Adrenal gland (tissue), 12 donors: Measurements from ENCODE around the gene KATNA1. TPM values are rescaled to one million over a fixed set of nuclear protein-coding genes. Genes with fewer than 3 reads are reported as not detected.

ENCODE experiments used
- DNase-seq, 7 donors: peaks; one replicate each; pipeline ENCODE4 v3.0.0-alpha.2; 2019 to 2020
- H3K27ac ChIP-seq, 5 donors: fragments of 200-600 bp; sonication (generic) in 4 of 5; 1 replicate in 3 of 5; 2 replicates in 2 of 5; pipeline versions ENCODE4 v1.5.1 to v1.8.0; 2016 to 2020; ENCODE audit warnings: mild to moderate bottlenecking in 1 of 5
- H3K27me3 ChIP-seq: fragments of 200-600 bp; 2 replicates; pipeline ENCODE4 v1.8.0; 2021
- H3K36me3 ChIP-seq, 2 donors: fragments of 200-600 bp; replicated peaks in 1 of 2; 1 replicate in 1 of 2; 2 replicates in 1 of 2; pipeline versions ENCODE4 v1.5.1 to v1.8.0; 2018 to 2022
- H3K4me1 ChIP-seq, 2 donors: fragments of 200-600 bp; replicated peaks in 1 of 2; 1 replicate in 1 of 2; 2 replicates in 1 of 2; pipeline versions ENCODE4 v1.5.1 to v1.8.0; 2018 to 2021
- H3K4me3 ChIP-seq, 4 donors: fragments of 200-600 bp; sonication (generic) in 3 of 4; one replicate each; pipeline ENCODE4 v1.5.1; 2016 to 2018
- H3K9me3 ChIP-seq, 3 donors: fragments of 200-600 bp; sonication (generic) in 1 of 3; replicated peaks in 1 of 3; 1 replicate in 2 of 3; 2 replicates in 1 of 3; pipeline versions ENCODE4 v1.5.1 to v1.8.0; 2016 to 2021
- POLR2A ChIP-seq, 2 donors: fragments of 450-650 bp; IDR thresholded peaks; one replicate each; pipeline ENCODE4 v1.6.1; 2017; ENCODE audit warnings: antibody characterized with exemption in 2 of 2, mild to moderate bottlenecking in 2 of 2, moderate library complexity in 1 of 2
- WGBS, 4 donors: extraction: QIAGEN DNeasy Blood & Tissue Kit in 2 of 4; methylation state at CpG; one replicate each; pipeline versions ENCODE4 v1.1.5 to v1.1.7; 2013 to 2017; 5-methylcytosine and 5-hydroxymethylcytosine counted together
- intact Hi-C, 2 donors: fragments of 100-400 bp; cut with DNase I; formaldehyde crosslinking; loops; one replicate each; pipeline versions ENCODE4 v1.14.1 to v1.15.0; 2022 to 2023
- polyA plus RNA-seq, 3 donors: library from polyadenylated mRNA; stranded (reverse); fragments of 200-250 nt in 2 of 3; fragments of 350-450 nt in 1 of 3; fragmentation: Illumina TruSeq in 1 of 3; extraction: RNeasy Lipid Tissue Mini Kit (QIAGEN cat#74804) in 1 of 3; gene quantifications; one replicate each; pipeline ENCODE4 v1.2.3, GENCODE V29; 2013 to 2014
- total RNA-seq, 9 donors: library from RNA; depleted of rRNA in 4 of 9; stranded (reverse); fragments of >200 nt in 4 of 9; fragments of 120-200 nt in 1 of 9; fragmentation: NEBNext Ultra II Directional in 1 of 9; extraction: Animal tissue kit (Norgen Biotek cat#: 25700) in 1 of 9; gene quantifications; one replicate each; pipeline versions ENCODE4 v1.1.0 to v1.2.4, GENCODE V29; 2013 to 2023
- TF ChIP-seq, protein P1 (sequence below), 6 experiments: fragments of 450-650 bp in 4 of 6; fragments of 200-600 bp in 2 of 6; sonication (generic) in 1 of 6; IDR thresholded peaks; 1 replicate in 5 of 6; 2 replicates in 1 of 6; pipeline versions ENCODE4 v1.5.1 to v1.8.0; 2016 to 2021; ENCODE audit warnings: antibody characterized with exemption in 6 of 6, mild to moderate bottlenecking in 2 of 6, moderate library complexity in 1 of 6
- donor health status: healthy with polysubstance abuse.
- donor health status: Bipolar disorder and iron deficiency.
- donor health status: DM: yes; HTN: yes; CAD: no.
- donor health status: DM: no; HTN: no; CAD: no.
- donor health status: DM: no; HTN: no; CAD: no.
- donor health status: DM: yes; HTN: yes; CAD: no.

Gene KATNA1
- total and polyA plus RNA-seq, 12 donors, result 6.9 to 24.2 (median 11.4) TPM

DNA sequence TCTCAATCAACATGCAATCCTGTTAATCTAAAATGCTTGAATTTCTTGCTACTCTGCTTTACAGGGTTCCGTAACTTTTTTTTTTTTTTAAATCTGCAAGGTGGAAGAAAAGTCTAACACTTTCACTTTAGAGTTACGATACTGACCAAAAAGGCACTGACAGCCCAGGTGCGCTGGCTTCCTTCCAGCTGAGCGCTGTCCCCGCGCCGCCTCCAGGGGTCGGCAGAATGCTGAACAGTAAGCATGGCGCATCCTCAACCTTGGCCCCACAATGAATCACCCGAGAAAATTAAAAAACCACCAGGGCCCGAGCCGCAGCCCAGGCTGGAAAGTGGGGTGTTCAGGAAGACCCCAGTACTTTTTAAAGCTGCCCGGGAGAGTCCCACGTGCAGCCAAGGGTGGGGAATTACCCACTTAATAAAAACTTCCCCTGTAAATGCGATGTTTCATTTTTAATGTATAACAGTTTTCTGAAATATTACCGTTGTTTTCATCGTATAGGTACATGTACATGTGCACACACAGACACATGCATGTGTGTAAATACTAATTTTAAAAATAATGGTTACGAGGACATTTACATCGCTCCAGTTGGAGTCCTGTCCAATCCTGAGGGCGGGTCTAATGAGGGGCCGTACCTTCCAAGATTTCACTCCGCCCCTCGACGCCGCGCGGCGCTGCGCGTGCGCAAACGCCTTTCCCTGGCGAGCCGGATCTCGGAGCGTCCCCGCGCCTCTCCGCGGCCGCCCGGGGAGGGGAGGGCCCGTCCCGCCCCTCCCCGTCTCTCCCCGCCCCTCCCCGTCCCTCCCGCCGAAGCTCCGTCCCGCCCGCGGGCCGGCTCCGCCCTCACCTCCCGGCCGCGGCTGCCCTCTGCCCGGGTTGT is 82.7 kb downstream of the KATNA1 start, which contains the start of gene GINM1:
TSS of gene GINM1 (plus strand) at position 849 of the 883 bp plus-strand sequence. CDS start 40 bp downstream, outside the sequence.
- intact Hi-C loops, result no loop called here
- 0 to 1% (median 1%) methylated on average over 17 to 56 of the region's 59 CpGs for WGBS, 4 donors
- peak within 1 kb of the TSS; percentile 49 to 94 (median 88) for H3K27ac ChIP-seq
- H3K4me1 ChIP-seq, result peaks cover 4 to 17% of the 10 kb centered on the region in 2 donors
- DNase-seq, result peak; percentile 90 to 97 (median 94)
- no peaks in the 10 kb centered on the region for H3K27me3 ChIP-seq
- peak within 1 kb of the TSS; percentile 14 to 98 (median 65) for H3K4me3 ChIP-seq
- TF ChIP-seq, protein P1, sequence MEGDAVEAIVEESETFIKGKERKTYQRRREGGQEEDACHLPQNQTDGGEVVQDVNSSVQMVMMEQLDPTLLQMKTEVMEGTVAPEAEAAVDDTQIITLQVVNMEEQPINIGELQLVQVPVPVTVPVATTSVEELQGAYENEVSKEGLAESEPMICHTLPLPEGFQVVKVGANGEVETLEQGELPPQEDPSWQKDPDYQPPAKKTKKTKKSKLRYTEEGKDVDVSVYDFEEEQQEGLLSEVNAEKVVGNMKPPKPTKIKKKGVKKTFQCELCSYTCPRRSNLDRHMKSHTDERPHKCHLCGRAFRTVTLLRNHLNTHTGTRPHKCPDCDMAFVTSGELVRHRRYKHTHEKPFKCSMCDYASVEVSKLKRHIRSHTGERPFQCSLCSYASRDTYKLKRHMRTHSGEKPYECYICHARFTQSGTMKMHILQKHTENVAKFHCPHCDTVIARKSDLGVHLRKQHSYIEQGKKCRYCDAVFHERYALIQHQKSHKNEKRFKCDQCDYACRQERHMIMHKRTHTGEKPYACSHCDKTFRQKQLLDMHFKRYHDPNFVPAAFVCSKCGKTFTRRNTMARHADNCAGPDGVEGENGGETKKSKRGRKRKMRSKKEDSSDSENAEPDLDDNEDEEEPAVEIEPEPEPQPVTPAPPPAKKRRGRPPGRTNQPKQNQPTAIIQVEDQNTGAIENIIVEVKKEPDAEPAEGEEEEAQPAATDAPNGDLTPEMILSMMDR (IDR thresholded peaks at IDR 0.05), result peak; percentile 37 to 74 (median 60)
- TF ChIP-seq POLR2A (IDR thresholded peaks at IDR 0.05), result no peak
- H3K36me3 ChIP-seq, result no peaks in the 10 kb centered on the region
- no peaks in the 10 kb centered on the region for H3K9me3 ChIP-seq

DNA sequence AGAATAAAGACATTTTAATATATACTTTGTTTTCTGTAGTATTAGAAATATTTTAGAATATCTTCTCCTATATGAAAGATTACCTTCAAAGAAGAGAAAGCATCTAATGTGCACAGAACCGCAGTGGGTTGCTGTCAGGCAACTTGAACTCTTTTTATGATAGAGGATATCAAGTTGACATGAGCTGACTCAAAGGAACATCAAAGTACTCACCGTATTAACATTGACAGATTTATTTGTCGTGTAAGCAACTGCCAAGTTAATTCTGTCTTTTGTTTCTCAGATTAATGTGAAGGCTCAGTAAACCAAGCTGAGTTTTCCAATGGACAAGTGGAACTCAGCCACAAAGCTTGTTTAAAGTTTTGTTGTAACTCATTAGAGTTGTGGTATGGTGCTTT is 84.6 kb downstream of the KATNA1 start:
- H3K4me1 ChIP-seq, result peaks cover 4 to 17% of the 10 kb centered on the region in 2 donors
- H3K9me3 ChIP-seq, result no peaks in the 10 kb centered on the region
- intact Hi-C loops, result no loop called here
- H3K27me3 ChIP-seq, result no peaks in the 10 kb centered on the region
- no peak overlapping the region for H3K4me3 ChIP-seq
- no peak for DNase-seq
- TF ChIP-seq, protein P1 (IDR thresholded peaks at IDR 0.05), result no peak
- TF ChIP-seq POLR2A (IDR thresholded peaks at IDR 0.05), result no peak
- no peaks in the 10 kb centered on the region for H3K36me3 ChIP-seq
- WGBS, 4 donors, result 30 to 50% (median 45%) methylated on average over 3 of the region's 3 CpGs
- H3K27ac ChIP-seq, result peak overlapping the region; percentile 17 to 88 (median 69)

DNA sequence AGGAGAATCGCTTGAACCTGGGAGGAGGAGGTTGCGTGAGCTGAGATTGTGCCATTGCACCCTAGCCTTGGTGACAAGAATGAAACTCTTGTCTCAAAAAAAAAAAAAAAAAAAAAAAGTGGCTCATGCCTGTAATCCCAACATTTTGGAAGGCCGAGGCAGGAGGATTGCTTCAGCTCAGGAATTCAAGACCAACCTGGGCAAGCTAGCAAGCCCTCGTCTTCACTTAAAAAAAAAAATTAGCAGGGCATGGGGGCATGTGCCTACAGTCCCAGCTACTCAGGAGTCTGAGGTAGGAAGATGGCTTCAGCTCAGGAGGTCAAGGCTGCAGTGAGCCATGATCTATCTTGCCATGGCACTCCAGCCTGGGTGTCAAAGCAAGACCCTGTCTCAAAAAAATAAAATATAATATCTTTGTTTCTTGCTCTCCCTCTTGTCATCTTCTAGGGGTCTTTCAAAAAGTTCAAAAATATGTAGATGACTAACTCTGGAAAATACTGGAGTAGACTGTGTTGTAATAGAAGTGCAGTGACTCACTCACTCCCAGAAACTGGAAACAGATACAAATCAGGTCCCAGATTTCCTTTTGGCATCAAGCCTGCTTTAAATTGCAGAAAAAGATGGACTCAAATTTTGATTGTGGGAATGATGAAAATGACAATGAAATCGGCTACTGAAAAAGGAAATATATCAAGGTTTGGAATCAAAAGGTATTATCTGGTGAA is 85.1 kb downstream of the KATNA1 start:
- 46 to 64% (median 54%) methylated on average over 5 of the region's 5 CpGs for WGBS, 4 donors
- intact Hi-C loops, result no loop called here
- TF ChIP-seq POLR2A (IDR thresholded peaks at IDR 0.05), result no peak
- TF ChIP-seq, protein P1 (IDR thresholded peaks at IDR 0.05), result no peak
- peak overlapping the region in 4 of 5 donors; percentile 17 to 88 (median 70) for H3K27ac ChIP-seq
- no peaks in the 10 kb centered on the region for H3K27me3 ChIP-seq
- H3K4me1 ChIP-seq, result peaks cover 4 to 17% of the 10 kb centered on the region in 2 donors
- no peaks in the 10 kb centered on the region for H3K9me3 ChIP-seq
- peak in 4 of 7 donors; percentile 27 to 51 (median 39) for DNase-seq
- peak overlapping the region in 1 of 4 donors; percentile 2 for H3K4me3 ChIP-seq
- H3K36me3 ChIP-seq, result no peaks in the 10 kb centered on the region

DNA sequence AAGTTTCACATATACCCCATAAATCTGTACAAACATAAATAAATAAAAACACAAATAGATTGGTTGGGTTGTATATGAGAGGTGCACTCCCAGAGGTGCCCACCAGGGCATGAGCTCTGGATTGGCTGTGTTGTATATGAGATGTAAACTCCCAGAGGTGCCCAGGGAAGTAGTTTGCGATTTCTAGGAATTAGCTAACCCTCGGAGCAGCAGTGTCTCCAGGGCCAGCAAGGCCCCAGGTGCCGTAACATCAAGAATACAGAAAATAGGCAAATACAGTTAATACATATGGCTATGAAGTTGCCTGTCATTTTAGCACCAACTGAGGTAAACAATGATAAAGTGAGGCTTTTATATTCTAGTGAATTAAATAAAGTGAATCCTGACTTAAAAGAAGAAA is 87.8 kb downstream of the KATNA1 start:
- WGBS, 4 donors, result 67 to 75% (median 71%) methylated on average over 3 of the region's 3 CpGs
- Histone ChIP-seq H3K4me1 (peaks cover 4 to 9% of the 10 kb centered on the region in 2 donors), H3K4me3 (no peak overlapping the region), H3K27me3 (no peaks in the 10 kb centered on the region), H3K9me3 (no peaks in the 10 kb centered on the region), H3K36me3 (no peaks in the 10 kb centered on the region), H3K27ac (no peak overlapping the region)
- intact Hi-C loops, result no loop called here
- no peak for DNase-seq
- TF ChIP-seq, protein P1 (IDR thresholded peaks at IDR 0.05), result peak in 5 of 6 experiments; percentile 11 to 42 (median 27)
- TF ChIP-seq POLR2A (IDR thresholded peaks at IDR 0.05), result no peak
